MCF 10A (cell line): ENCODE results near the gene ZFP92. TPM values are rescaled to one million over a fixed set of nuclear protein-coding genes. Genes with fewer than 3 reads are reported as not detected.
A peak's percentile ranks its signal among the peaks of the same experiment; 100 is the strongest.
"Not testable (repeated sequence)": the region's sequence is repeated elsewhere in the genome, so short reads cannot be mapped to it uniquely, and the experiment has no call there.

Source experiments
- BruUV-seq: library from RNA; stranded (reverse); fragments of 400-500 nt; replicated peaks from 2 replicates; lab custom pipeline; 2021; lab: Mats Ljungman, UMichigan
- CTCF ChIA-PET: fragments of 300-600 bp; sonication (Branson Sonifier 250); formaldehyde crosslinking; extraction: SDS; loops from one replicate; lab custom pipeline; 2021; ENCODE audit warnings: antibody characterized with exemption, inconsistent platforms; lab: Yijun Ruan, JAX
- POLR2A ChIA-PET: fragments of 300-600, 350-650 bp; sonication (Branson Sonifier 250); formaldehyde crosslinking; extraction: SDS; loops from one replicate; lab custom pipeline; 2020; ENCODE audit warnings: antibody characterized with exemption, inconsistent platforms; lab: Yijun Ruan, JAX
- DNase-seq: peaks from one replicate; pipeline ENCODE4 v3.0.0-alpha.2; 2018; ENCODE audit not compliant: unreplicated experiment
- H3K27ac Mint-ChIP-seq: one replicate; pipeline ENCODE4 v1.8.0; 2022; ENCODE audit warnings: mild to moderate bottlenecking, low read depth, mixed read lengths; ENCODE audit not compliant: unreplicated experiment
- H3K27me3 Mint-ChIP-seq: one replicate; pipeline ENCODE4 v1.8.0; 2022; ENCODE audit warnings: mixed read lengths; ENCODE audit not compliant: insufficient read depth, unreplicated experiment
- H3K36me3 Mint-ChIP-seq: one replicate; pipeline ENCODE4 v1.8.0; 2022; ENCODE audit warnings: mild to moderate bottlenecking, moderate library complexity, mixed read lengths; ENCODE audit not compliant: insufficient read depth, unreplicated experiment
- H3K4me1 Mint-ChIP-seq: one replicate; pipeline ENCODE4 v1.8.0; 2022; ENCODE audit warnings: mixed read lengths; ENCODE audit not compliant: insufficient read depth, unreplicated experiment
- H3K4me3 Mint-ChIP-seq: one replicate; pipeline ENCODE4 v1.8.0; 2022; ENCODE audit warnings: mild to moderate bottlenecking, moderate library complexity, mixed read lengths; ENCODE audit not compliant: unreplicated experiment
- H3K9me3 Mint-ChIP-seq: one replicate; pipeline ENCODE4 v1.8.0; 2022; ENCODE audit warnings: mixed read lengths; ENCODE audit not compliant: unreplicated experiment
- intact Hi-C: fragments of 100-400 bp; cut with micrococcal nuclease; formaldehyde crosslinking; loops from 2 replicates; pipeline ENCODE4 v1.14.1; 2022
- total RNA-seq: library from RNA; stranded (reverse); gene quantifications from 2 replicates; pipeline ENCODE4 v1.2.3, GENCODE V29; 2022
- TF ChIP-seq, protein P1 (sequence below): fragments of 200-600 bp; IDR thresholded peaks from one replicate; pipeline ENCODE4 v1.8.0; 2022; ENCODE audit warnings: antibody characterized with exemption, mild to moderate bottlenecking; ENCODE audit not compliant: unreplicated experiment

Gene ZFP92
- total RNA-seq, 1 experiment from 2014 or later: not detected

DNA sequence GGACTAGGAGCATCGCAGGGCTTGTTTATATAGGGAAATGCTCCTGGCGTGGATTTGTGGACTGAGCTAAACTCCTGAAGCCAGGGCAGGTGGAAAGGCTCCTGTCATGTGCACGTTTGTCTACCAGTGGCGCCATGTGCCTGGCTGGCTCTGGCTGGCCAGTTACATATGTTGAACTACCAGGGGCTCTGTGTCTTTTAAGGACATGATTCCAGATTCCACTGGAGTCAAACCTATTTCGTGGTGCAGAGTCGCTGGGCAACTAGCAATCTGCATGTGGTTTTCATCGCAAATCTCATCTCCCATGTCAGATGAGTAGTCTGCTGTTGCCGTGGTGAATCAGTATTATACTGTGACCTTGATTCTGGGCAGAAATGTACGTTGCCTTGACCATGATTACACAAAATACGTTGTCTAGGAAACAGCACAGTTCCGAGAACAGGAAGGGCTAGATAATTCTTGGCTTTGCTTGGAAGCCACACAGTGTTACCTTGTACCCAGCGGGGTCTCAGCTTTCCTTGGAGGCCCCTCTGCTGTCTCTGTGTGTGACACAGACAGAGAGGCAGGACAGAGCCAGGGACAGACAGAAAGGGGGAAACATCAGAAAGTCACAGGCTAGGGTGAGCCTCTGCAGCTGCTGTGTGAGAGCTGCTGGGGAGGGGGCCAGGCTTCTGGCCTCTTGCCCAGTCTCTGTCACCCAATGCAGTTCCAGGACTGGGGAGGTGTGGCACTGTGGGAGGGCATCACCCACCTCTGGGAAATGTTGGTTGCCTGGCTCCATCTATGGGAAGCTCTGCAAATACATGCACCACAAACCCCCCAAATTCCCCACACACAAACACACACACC, 29.4 kb upstream of the ZFP92 start:
- Mint-ChIP-seq H3K27me3 (no peaks in the 10 kb centered on the region), H3K27ac (no peak overlapping the region), H3K4me1 (no peaks in the 10 kb centered on the region), H3K36me3 (no peaks in the 10 kb centered on the region), H3K9me3 (no peaks in the 10 kb centered on the region), H3K4me3 (no peak overlapping the region)
- peak; percentile 37 for DNase-seq
- intact Hi-C loops: no loop called here
- no TSS peak for BruUV-seq
- CTCF ChIA-PET: interaction anchor here (0.6 to 1.1 kb wide), 5 partner anchors 9 to 565 kb away, joined by 3 to 5 read pairs (median 4); no protein-coding TSS in a partner anchor
- TF ChIP-seq, protein P1, sequence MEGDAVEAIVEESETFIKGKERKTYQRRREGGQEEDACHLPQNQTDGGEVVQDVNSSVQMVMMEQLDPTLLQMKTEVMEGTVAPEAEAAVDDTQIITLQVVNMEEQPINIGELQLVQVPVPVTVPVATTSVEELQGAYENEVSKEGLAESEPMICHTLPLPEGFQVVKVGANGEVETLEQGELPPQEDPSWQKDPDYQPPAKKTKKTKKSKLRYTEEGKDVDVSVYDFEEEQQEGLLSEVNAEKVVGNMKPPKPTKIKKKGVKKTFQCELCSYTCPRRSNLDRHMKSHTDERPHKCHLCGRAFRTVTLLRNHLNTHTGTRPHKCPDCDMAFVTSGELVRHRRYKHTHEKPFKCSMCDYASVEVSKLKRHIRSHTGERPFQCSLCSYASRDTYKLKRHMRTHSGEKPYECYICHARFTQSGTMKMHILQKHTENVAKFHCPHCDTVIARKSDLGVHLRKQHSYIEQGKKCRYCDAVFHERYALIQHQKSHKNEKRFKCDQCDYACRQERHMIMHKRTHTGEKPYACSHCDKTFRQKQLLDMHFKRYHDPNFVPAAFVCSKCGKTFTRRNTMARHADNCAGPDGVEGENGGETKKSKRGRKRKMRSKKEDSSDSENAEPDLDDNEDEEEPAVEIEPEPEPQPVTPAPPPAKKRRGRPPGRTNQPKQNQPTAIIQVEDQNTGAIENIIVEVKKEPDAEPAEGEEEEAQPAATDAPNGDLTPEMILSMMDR: no peak
- POLR2A ChIA-PET: no interaction called here

DNA sequence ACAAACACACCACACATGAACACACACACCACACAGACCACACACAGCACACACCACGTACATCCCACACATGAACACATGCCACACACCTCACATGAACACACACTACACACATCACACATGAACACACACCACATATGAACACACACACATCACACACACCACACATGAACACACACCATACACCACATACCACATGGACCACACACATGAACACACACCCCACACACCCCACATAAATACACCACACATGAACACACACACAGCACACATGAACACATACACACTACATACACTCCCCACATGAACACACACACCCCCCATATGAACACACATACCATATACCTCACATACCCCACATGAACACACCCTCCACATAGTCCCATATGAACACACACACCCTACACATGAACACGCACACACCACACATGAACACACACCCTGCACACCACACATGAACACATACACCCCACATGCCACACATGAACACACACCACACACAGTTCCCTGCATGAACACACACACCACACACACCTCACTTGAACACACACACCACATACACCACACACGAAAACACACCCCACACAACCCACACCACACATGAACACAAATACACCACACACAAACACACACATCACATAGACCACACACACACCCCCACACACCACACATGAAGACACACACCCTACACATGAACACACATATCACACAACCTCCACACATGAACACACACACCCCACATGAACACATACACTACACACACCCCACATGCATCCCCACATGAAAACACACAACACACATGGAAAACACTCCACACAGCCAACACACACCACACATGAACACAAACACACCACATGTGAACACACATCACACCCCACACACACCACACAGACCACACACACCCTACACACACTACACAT, 28.4 kb upstream of the ZFP92 start:
- Mint-ChIP-seq H3K4me3 (no peak overlapping the region), H3K27ac (no peak overlapping the region), H3K27me3 (no peaks in the 10 kb centered on the region), H3K36me3 (no peaks in the 10 kb centered on the region), H3K9me3 (no peaks in the 10 kb centered on the region), H3K4me1 (no peaks in the 10 kb centered on the region)
- TF ChIP-seq, protein P1: no peak
- CTCF ChIA-PET: interaction anchor here (0.6 to 1.1 kb wide), 3 partner anchors 10 to 564 kb away, joined by 3 to 5 read pairs (median 4); no protein-coding TSS in a partner anchor
- intact Hi-C loops: no loop called here
- BruUV-seq: no TSS peak
- no peak for DNase-seq
- POLR2A ChIA-PET: no interaction called here

DNA sequence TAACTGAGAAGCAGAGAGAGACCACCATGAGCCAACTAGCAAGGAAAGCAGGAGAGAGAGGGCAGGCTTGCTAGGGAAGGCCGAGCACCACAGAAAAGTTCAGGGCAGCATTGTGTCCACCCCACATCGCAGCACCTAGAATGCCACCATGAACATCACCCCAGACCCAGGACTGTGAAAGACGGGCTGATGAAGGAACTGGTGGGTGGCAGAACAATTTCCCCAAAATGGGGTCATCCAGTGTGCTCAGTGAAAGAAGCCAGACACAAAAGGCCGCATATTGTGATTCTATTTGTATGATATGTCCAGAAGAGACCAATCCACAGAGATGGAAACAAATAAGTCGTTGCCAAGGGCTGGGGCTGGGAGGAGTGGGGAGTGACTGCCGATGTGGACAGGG, 26.9 kb upstream of the ZFP92 start:
- TF ChIP-seq, protein P1: no peak
- no peak overlapping the region for H3K27ac Mint-ChIP-seq
- H3K4me1 Mint-ChIP-seq: no peaks in the 10 kb centered on the region
- H3K4me3 Mint-ChIP-seq: no peak overlapping the region
- POLR2A ChIA-PET: no interaction called here
- H3K9me3 Mint-ChIP-seq: no peaks in the 10 kb centered on the region
- no peak for DNase-seq
- intact Hi-C loops: no loop called here
- CTCF ChIA-PET: no interaction called here
- no peaks in the 10 kb centered on the region for H3K36me3 Mint-ChIP-seq
- no peaks in the 10 kb centered on the region for H3K27me3 Mint-ChIP-seq
- no TSS peak for BruUV-seq

DNA sequence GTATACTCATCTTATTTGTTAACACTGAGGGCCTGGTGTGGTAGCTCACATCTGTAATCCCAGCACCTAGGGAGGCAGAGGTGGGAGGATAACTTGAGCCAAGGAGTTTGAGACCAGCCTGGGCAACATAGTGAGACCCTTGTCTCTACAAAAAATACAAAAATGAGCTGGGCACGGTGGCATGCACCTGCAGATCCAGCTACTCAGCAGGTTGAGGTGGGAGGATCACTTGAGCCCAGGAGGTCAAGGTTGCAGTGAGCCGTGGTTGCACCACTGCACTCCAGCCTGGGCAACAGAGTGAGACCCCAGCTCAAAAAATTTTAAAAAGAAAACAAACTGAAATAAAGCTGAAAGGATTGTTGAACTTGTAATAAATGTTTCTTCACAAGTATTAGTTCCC, 26.3 kb upstream of the ZFP92 start:
- intact Hi-C loops, H3K27ac Mint-ChIP-seq, DNase-seq, POLR2A ChIA-PET, H3K27me3 Mint-ChIP-seq, H3K36me3 Mint-ChIP-seq, H3K9me3 Mint-ChIP-seq, H3K4me1 Mint-ChIP-seq, H3K4me3 Mint-ChIP-seq, BruUV-seq: not testable (repeated sequence)
- CTCF ChIA-PET: interaction anchor here (0.6 to 0.8 kb wide), 2 partner anchors 123 to 301 kb away, joined by 3 read pairs; no protein-coding TSS in a partner anchor
